Stimulated activated CD8-positive, alpha-beta memory T cell treated with anti-CD3 and anti-CD28 coated beads, Interleukin-2, amount 100 ng/mL, for 48 hours (primary cell): ENCODE measurements around the gene TTLL5.

Experiments used
- DNase-seq, 2 donors: peaks; one replicate each; pipeline ENCODE4 v3.0.0-alpha.2; 2020; ENCODE audit warnings: low read depth in 2 of 2

The TTLL5 gene

DNA sequence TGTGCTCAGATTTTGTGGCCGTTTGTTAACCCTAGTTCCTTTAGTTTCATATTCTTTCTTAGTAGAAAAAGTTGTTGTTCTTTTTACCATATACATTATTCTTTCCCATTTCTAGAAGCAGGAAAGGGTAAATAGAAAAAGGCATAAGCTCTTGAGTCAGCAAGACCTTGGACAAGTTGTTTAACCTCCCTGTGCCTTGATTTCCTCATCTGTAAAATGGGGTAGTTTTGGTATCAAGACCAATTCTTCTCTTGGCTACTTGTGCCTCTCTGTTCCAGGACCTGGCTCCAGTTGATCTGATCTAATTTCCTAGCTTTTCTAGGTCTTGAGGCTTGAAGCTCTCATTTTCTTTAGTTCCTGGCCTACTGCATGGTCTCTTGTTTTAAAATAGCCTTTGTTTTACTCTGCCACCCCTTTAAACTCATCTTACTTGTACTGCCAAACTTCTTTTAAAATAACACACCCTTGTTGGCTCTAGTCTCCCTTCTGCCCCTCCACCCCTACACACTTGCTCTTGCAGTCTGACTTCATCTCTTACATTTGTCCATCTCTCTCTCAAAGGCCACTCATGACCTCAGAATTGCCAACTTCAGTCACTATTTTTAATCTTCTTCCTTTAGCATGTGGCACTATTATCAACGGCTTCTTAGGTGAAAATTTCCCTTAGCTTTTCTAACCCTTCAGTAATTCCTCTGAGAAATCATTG, 143.7 kb downstream of the TTLL5 start:
- no peak for DNase-seq

DNA sequence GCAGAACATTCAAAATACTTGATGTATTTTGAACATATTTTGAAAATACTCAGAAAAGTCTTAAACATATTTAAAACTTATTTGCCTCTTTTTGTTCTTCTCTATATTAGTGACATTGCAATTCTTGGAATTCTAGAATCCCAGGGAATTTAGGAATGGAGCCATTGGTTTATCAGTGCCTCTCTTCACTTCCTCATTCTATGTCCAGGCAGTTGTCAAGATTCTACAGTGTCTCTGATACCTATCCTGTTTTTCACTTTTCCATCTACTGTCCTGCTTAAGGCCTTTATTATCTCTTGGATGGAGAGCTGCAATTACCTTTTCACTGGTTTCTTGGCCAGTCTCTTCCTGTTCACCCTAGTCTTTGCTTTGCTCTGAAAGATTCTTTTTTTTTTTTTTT, 144.6 kb downstream of the TTLL5 start:
- no peak for DNase-seq

DNA sequence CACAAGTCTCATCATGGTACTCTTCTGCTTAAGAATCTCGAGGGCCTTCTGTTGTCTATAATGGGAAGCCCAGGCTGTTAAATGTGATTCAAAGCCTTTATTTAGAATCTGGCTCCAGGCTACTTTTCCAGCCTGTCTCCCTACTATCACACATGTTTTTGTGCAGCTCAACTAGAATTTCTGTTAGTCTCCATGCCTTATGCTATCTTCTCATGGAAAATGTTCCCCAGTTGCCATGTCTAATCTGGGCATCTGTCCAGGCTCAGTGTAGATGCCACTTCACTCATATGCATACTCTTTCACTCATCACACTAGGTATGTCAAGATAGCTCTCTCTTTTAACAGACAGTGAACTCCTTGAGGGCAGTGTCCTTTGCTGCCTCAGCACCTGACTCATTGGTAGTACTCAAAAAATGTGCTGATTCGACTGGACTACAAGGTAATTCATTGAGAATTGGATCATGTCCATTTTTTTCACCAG, 145.3 kb downstream of the TTLL5 start:
- no peak for DNase-seq

DNA sequence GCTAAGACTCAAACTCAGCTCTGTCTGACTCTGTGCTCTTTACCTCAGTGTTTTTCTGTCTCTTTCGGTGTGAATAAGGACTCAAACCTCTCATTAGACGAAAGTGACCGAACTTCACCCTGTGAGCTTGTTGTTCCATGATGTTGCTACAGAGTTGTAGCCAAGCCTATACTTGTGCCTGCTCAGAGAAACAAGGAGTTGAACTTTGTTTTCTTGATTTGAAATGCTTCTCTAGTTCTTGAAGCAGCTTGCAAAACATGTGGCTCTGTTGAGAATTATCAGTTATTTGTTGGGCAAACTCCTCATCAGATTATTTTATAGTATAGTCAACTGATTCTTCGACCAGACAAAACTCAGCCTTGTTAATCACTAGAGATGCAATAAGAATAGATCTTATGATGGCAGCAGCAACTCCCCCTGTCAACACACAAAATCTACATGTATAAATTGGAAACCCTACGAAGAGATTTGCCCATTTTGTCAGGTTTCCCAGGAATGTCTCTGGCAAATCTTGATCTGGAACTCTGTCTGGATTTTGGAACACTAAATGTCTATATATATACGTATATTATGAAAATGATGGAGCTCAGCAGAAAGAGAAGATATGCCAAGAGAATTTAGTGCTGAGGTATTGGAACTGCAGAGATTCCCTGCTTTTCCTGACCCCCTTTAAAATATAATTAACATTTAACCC, 146.8 kb downstream of the TTLL5 start:
- DNase-seq: no peak

DNA sequence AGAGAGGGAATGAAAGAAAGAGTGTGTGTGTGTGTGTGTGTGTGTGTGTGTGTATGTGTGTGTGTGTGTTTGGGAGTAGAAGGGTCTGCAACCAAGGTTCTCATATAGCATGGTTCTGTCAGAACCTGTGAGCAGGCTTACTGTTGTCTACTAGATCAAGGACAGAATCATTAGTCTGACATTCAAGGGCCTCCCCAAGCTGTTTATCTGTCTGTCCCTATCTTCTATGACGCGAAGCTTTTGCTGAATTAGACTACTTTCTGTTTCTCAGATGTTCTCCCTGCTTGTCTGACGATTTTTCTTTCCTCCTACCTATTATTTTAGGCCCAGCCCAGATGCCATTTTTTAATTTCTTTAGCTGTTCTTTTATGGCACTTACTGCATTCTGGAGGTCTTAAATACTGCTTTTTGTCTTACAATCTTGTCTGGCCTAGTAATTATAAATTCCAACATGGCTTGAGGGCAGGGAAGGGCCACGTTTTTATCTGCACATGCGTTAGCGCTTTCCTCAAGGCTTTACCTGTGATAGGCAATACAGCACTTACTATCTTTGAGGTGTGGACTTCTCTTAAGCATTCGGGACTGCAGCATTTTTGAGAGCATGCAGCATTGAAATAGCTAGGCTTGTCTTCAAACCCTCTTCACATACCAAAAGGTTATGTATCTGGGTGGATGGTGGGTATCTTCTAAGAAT, 150.2 kb downstream of the TTLL5 start:
- DNase-seq: no peak

DNA sequence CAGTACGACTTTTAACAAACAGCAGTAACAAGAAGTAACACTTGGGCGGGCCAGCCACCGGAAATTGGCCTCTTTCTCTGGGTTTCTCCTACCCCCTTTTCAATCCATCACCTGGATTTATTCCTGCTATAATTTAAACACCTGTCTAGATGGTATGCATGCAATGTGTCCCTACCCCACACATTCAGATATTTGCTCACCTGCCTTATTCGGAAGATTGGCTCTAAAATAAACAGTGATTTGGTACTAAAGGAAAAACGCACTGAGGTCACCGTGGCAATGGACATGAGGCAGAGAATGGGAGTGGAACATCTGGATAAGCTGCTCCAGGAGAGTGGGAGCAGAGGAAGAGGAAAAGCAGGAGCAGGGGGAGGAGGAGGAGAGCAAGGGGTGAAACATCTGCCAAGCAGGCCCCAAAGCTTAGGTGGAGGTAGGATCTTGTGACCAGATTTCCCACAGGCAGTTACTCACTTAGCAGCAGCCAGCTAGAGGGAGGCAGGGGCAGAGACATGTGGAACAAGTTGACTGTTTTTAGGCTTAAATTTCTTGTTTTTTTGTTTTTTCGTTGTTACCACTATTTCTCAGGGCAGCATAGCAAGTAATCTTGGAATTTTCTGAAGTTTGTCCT, 150.9 kb downstream of the TTLL5 start:
- DNase-seq: no peak

DNA sequence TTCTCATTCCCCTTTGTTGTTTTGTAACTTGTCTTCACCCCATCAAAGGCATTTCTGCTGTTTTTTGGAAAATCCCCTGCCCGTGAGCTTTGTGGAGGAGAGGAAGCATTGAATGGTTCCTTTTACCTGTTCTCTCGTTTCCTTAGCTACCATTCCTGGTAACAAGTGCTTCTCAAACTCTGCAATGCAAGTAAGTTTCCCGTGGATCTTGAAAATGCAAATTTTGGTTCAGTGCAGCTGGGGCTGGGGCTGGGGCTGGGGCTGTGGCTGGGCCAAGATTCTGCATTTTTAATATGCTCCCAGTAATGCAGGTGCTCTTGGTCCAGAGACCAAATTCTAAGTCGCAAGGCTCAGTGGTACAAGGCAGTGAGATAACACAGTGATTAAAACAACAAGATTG, 151.6 kb downstream of the TTLL5 start:
- no peak for DNase-seq

DNA sequence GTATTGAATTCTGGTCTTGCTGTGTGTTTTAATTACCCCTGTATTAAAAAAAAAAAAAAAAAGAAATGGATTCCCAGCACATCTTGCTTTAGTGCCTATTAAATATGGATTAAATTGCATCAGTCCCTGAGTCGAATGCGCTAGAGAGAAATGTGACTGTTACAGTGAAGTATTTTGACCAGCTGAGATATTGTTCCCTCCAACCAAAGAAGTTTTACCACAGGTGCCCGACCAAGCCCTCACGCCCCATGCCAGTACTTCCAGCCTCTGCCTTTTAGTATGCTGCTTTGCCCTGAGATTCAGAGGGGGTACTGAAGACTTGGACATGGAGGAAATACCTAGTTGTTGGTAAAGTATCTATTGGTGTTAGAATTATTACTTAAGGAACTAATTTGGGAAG, 159.7 kb downstream of the TTLL5 start:
- DNase-seq: no peak

DNA sequence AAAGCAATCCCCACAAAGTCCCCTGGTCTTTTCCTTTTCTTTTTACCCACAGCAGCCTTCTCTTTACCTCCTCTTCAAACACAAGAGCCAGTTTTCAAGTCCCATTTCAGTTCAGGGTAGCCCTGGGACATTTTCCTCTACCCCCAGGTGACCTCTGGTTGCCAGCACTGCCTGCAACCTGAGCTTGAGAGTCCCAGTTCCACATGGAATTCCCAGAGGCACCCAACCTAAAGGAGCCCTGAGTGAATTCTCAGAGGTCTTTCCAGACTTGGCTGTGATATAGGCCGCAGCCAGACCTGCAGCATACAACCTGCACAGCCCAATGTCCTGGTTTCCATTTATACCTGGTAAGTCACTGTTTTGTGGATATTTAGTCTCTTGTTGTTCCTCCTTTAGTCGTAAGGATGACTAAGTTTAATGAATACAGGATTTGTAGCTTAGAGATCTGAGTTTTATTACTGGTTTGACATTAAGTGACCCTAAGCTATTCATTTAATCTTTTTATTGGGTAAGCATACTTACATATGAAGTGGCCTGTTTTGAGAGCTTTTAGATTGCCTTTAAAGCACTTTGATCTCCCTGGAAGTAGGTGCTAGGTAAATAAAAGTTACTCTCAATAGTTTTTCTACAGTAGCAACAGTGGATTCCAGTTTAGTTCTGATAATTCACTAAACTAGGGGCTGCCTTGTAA, 160.9 kb downstream of the TTLL5 start:
- DNase-seq: no peak

DNA sequence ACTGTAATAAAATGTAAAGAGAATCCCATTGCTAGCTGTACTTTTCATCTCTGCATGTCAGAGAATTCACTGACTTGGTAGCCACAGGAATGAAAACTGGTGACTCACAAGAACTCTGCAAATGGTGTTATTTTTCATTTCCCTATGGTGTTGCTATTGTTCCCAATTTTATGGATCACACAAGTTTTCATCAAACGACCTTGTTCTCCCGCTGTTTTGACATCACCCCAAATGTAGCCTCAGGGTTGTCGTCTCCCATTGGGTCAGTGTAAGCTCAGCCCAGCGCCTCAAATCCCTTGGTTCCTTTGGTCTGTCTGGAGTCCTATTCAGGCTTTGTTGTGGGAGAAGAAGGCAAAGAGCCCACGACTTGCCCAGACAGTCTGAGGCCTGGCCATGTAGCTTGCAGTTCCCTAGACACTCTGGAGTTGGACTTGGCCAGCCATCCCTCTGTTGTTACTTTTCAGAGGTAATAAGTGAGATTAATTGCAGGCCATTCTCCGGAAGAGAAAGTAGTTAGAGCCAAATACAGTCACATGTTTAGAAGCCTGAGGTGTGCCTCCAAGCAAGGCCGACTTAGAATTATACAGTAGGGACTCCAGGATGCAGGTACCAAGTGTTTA, 161.6 kb downstream of the TTLL5 start:
- DNase-seq: no peak

DNA sequence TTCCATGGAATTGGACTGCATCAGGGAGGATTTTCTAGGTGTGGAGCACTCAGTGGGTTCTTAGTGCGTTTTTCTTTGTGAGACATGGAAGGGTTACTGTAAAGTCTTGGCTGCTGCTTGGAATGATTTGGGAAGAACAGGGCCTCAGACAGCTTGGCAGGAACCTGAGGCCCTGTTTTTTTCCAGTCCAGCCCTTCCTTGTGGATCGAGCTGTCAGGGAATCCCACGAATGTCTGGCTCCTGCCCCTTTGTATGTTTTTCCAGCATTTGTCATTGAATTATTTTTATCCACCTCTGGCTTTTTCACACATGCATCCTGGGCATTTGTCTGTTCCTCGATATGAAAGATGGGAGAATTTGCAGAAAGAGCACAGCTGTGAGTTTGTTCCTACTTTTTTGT, 162.3 kb downstream of the TTLL5 start:
- DNase-seq: no peak

DNA sequence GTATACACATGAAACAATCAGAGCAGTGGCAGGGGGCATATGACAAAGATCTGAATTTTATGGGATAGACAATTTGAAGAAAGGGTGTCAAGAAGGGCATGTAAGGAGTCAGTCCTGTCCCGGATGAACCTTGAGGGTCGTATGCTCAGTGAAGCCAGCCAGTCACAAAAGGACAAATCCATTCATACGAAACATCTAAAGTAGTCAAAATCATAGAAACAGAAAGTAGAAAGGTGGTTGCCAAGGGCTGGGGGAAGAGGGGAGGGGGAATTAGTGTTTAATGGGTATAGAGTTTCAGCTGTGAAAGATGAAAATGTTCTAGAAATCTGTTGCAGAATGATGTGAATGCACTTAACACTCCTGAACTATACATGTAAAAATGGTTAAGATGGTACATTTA, 163.3 kb downstream of the TTLL5 start:
- no peak for DNase-seq

DNA sequence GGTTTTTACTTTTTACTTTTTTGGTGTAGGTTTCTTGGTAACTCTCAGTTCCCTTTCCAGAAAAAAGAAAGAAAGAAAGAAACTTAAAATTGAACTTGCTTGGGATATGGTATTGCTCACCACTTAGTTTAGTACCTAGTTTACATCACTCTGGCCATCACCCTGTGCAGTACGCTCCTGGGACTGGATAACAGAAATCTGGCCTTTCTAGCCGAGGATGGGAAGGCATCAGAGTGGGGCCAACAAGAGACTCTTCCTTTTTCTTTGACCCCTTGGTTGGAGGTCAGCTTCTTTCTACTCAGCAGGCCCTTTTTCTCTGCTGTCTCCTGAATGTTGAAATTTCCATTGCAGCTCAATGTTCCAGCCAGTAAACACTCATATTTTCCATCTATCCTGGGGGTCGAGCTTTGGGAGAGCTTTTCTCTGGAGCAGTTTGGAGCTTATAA, 164.1 kb downstream of the TTLL5 start:
- DNase-seq: no peak

DNA sequence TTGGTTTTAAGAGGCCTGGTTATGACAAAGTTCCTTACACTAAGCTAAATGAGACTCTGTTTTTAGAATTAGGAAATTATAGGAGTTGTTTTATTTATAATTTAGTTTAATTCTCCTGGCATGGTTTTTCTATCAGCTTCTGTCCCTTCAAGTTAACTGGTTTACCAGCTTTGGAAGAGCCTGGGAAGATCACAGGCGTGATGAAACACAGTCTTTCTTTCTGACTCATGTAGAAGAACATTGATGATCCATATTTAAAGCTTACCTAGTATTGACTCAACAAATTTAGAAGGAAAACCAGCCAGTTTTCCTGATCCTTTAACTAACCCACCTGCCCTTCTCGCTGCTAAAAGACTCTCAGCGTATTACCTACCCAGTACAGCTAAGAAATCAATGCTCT, 165.6 kb downstream of the TTLL5 start:
- no peak for DNase-seq

DNA sequence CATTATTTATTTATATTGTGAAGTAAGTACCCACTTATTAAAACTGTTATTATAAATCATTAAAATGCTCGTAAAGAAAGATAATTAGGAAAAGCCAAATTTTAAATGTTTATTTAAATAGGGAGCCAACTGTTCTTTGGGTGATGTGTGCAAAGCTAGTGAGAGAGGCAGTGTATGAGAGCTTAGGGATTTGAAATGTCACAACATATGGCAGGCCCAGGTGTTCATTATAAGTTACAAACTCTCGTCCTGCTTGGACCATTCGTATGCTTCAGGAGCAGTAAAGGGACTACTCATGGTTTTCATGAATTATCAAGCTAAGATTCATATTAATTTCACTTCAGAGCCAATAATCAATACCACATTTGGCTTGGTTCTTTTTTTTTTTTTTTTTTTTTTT, 166.3 kb downstream of the TTLL5 start:
- no peak for DNase-seq

DNA sequence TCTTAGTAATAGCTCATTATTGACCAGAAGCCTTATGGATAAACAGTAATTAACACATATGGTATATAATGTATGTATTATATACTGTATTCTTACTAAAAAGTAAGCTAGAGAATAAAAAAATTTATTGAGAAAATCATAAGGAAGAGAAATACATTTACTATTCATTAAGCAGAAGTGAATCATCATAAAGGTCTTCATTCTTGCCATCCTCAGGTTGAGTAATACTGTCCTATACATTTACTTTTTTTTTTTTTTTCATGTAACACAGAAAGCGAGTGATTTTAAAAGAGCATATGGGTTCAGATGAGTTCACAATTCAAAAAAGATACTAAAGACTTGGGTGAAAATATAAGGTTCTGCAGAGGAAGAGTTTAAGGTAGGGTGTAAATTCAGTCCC, 168.3 kb downstream of the TTLL5 start:
- DNase-seq: no peak

DNA sequence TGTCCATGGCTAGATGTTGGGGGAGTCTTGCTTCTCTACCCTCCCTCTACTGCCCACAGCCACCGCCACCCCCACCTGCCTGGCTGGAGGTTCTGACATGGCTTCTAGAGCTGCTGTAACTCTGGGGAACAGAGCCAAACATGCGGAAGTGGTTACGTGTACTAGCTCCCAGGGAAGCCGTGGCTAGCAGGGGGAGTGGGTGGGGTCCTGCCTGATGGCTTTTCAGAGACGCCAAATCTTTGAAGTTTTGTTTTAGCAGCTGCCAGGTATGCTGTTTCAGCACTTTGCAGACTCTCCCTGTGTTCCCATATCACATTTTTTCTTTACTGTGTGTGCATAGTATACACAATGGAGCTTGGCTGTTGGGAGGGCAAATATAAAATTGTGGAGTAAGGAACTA, 170.4 kb downstream of the TTLL5 start:
- peak in 1 of 2 donors; percentile 20 for DNase-seq

DNA sequence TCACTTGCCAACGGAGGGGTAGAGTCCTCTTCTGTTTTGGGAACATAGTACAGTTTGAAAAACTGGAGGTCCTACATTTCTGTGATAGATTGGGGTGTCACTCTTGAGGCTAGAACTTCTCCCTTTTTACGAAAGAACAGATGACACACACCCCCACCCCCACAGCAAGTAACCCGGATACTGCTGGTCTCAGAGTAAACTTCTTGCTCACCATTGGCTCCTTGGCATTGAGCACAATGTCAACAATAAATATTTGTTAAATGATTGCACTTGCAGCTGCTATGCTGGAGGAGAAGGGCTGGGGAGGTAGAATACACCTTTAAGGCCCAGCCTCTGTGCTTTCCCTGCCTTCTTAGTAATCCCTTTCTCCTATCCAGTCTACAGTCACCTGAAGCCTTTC, 170.9 kb downstream of the TTLL5 start:
- no peak for DNase-seq

DNA sequence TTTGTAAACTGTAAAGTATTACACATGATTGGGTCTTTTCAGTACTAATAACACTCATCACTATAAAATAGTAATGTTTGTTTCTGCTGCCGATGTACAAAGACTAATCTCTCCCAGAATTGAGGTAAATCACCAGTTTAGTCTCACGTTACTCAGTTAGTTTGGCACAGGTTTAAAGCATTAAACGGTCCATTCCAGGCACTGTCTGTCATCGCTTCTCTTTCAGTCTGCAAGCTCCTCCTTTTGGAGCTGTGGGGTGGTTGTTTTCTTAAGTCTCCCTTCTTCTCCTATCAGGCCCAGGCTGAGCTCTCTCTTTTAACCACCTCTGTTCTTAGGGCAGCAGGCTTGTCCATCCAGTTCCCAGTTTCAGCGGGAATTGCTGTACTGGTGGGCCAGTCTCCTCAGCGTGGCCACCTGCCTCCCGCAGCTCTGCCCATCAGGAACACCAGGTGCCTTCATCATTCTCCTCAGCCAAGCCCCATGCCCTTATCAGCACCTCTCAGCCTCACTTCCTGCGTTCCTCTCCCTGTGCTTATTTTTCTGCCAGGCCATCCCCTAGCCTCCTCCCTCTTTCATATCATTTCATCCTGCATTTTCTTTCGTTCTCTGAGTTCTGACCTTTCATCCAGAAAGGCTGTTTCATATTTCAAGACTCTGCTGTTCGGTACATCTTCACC, 171.7 kb downstream of the TTLL5 start:
- no peak for DNase-seq

DNA sequence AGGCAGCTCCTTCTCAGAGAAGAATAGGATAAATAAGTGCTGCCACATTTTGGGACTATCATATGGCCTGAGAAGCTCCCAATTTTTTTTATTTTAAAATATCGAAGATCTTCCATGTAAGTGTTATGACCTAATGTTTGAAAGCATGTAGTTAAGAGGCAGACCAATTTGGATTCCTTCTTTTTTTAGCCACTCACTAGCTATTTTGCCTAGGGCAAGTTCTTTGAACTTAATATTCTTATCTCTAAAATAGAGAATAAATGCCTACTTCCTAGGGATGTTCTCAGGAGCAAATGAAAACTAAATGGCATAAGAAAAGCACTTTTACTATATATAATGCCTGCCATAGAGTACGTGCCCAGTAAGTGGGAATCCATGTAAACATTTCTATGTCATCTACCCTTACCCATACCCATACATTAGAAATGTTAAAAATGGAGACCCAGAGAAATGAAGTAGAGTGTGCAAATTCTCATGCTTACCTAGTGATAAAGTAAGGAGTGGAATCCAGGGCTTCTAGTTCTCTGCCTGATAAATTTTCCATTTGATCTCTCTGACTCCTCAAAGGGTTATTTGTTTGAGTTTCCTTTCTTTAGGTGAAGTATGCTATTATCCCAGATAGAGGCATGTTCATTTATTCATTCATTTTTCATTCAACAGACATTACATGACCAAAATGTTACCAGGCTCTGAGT, 172.4 kb downstream of the TTLL5 start:
- DNase-seq: no peak
